ENCODE measurements around the gene CHD5.

CHD5 gene

DNA sequence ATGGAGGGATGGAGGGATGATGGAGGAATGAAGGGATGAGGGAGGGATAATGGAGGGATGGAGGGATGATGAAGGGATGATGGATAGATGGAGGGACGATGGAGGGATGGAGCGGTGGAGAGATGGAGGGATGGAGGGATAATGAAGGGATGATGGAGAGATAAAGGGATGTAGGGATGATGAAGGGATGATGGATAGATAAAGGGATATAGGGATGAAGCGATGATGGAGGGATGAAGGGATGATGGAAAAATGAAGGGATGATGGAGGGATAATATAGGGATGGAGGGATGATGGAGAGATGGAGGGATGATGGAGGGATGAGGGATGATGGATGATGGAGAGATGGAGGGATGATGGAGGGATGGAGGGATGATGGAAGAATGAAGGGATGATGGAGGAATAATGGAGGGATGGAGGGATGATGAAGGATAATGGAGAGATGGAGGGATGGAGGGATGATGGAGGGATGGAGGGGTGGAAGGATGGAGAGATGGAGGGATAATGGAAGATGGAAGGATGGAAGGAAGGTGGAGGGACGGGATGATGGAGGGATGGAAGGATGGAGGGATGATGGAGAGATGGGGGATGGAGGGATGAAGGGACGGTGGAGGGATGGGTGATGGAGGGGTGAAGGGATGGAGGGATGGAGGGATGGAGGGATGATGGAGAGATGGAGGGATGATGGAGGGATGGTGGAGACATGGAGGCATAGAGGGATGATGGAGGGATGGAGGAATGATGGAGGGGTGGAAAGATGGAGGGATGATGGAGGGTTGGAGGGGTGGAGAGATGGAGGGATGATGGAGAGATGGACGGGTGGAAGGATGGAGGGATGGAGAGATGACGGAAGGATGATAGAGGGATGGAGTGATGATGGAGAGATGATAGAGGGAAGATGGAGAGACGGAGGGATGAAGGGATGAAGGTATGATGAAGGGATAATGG lies 72.4 kb downstream of the CHD5 start:
- FAIRE-seq (no peak), DNase-seq (ENCODE audit: insufficient read length, low spot score) (no peak)
- no peak for TF ChIP-seq CTCF (IDR thresholded peaks at IDR 0.05; ENCODE audit: insufficient read depth, missing control alignments)

DNA sequence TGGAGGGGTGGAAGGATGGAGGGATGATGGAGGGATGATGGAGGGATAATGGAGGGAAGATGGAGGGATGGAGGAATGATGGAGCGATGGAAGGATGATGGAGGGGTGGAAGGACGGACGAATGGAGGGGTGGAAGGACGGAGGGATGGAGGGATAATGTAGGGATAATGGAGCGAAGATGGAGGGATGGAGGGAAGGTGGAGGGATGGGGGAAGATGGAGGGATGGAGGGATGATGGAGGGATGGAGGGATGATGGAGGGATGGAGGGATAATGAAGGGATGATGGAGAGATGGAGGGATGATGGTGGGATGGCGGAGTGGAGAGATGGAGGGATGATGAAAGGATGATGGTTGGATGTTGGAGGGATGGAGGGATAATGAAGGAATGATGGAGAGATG lies 73.1 kb downstream of the CHD5 start:
- no peak for TF ChIP-seq CTCF (IDR thresholded peaks at IDR 0.05; ENCODE audit: insufficient read depth, missing control alignments)
- DNase-seq (ENCODE audit: insufficient read length, low spot score) (no peak), FAIRE-seq (no peak)

- no peak for DNase-seq (ENCODE audit: insufficient read length, low spot score)
- TF ChIP-seq CTCF (IDR thresholded peaks at IDR 0.05; ENCODE audit: insufficient read depth, missing control alignments), result no peak
- no peak for FAIRE-seq
Observed at GRCh38 chr1:6106321-6106731, 73.8 kb downstream of the CHD5 start.

DNA sequence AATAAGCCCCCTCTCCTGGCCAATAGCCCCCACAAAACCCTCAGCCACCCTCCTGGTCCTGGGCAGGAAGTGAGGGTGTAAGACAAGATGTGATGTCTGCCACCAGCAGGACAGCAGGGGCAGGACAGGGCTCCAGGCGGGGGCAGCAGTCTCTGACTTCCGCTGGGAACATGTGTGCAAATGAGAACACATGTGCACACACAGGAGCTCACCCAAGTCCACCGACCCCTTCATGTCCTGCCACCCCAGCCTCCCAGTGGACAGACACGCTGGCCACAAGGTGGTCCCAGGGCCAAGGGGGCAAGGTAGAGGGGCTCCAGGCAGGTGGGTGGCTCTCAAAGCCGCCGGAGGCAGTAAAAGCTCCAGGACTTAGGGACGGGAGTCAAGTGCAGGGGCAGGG lies 74.4 kb downstream of the CHD5 start:
- no peak for DNase-seq (ENCODE audit: insufficient read length, low spot score)
- FAIRE-seq, result no peak
- no peak for TF ChIP-seq CTCF (IDR thresholded peaks at IDR 0.05; ENCODE audit: insufficient read depth, missing control alignments)

DNA sequence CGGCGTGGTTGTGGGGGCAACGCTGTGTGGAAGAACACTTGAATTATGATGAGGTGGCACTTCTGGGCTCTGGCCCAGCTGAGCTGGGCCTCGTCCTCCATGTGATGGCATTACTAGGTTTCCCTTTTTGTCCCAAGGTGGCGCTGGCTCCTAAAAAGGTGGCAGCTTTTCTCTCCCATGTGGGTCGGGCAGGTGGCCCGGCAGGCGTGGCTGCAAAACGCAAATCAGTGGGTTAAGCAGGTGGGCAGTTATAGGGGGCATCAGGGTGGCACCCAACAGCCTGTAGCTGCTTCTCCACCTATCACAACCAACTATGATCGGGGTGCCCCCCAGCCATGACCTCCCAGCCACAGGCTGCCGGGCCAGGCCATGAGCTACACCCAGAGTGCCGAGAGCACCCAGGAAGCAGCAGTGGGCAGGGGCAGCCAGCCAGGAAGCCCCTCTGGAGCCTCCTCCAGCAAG lies 74.9 kb downstream of the CHD5 start:
- no peak for DNase-seq (ENCODE audit: insufficient read length, low spot score)
- TF ChIP-seq CTCF (IDR thresholded peaks at IDR 0.05; ENCODE audit: insufficient read depth, missing control alignments), result no peak
- FAIRE-seq, result no peak

- TF ChIP-seq CTCF (IDR thresholded peaks at IDR 0.05; ENCODE audit: insufficient read depth, missing control alignments), result no peak
- FAIRE-seq, result no peak
- DNase-seq (ENCODE audit: insufficient read length, low spot score), result no peak
Observed at GRCh38 chr1:6104631-6105030, 75.5 kb downstream of the CHD5 start.

Data from D721Med (cell line).